ENCODE data around the gene FAM83G. TPM values are rescaled to one million over a fixed set of nuclear protein-coding genes. Genes with fewer than 3 reads are reported as not detected.
"Not testable (repeated sequence)": the region's sequence is repeated elsewhere in the genome, so short reads cannot be mapped to it uniquely, and the experiment has no call there.

The FAM83G gene
- total RNA-seq, 1 donor from 2014 or later = 24.2 TPM

DNA sequence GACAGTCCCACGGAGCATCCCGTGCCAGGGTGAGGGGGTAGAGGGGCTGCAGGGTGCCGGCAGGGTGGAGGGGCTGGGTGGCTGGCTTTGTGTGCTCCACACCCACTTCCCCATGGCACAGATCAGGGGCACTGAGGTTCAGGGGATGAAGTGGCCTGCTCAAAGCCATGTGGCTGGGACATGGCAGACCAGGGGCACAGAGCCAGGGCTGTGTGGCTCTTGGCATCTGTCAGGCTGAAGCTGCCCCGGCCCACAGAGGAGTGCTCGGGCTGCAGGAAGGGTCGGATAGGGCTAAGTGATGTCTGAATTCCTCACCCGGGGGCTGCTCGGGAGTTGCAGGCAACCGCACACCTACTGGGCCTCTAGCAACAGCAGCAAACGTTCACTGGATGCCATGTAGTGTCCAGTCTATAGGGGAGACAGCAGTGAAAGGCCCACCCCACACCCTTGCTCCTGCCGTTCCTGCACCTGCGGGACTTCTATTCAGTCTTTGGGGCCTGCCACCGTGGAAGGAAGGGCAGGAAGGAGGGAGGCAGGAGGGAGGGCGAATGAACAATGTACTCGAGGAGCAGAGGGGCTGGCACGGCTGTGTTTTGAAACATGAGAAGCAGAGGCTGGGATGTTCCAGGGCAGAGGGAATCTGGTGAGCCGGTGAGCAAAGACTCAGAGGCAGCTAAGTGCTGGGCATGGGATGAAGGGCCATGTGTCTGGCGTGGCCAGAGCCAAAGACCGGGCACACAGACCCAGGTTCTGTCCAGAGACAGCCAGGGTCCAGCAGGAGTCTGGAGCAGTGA is 37.5 kb downstream of the FAM83G start:
- DNase-seq = no peak

DNA sequence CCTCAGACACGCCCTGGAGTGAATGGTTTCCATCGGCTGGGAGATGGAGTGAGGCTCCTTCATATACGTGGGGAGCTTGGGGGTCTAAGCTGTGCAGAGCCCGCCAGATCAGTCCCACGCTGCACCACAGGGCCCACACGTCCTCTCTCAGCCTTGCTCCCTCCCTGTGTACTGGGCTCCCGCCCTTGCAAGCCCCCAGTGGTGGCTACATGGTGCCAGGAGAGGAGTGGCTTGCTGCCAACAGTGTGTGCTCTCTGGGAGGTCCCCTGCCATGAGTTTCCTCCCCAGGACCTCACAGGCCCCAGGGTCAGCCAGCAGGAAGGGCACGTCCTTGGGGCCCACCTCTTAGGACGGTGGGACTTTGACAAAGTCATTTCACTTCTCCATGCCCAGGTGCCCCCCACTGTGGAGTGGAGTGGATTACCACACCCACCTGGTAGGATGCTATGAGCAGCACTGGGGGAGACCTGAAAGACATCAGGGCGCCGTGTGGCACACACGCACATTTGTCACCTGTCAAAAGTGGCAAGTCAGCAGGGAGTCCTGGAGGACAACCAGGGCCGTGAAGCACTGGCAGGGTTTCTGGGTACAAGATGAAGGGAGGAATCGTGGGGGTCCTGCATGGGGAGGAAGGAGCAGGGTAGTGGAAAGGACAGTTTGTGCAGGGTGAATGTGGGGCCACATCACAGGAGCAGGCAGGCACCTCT is 38.9 kb downstream of the FAM83G start:
- no peak for DNase-seq

DNA sequence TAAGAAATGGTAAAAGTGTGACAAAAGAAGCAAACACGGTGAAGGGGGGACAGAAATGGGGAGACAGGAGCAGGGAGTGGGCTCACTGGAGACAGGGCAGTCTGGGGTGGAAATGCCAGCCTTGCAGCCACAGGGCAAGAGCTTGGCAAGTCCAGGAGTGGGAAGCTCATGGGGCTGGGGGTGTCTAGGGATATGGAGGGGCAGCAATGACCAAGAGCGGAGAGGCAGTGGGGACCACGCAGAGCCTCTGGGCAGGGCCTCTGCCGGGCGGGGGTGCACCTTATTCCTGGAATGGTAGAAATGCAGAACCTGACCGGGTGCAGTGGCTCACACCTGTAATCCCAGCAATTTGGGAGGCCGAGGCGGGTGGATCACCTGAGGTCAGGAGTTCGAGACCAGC is 40.0 kb downstream of the FAM83G start:
- DNase-seq = no peak

GRCh38 chr17:18964018-18964351 is 40.6 kb downstream of the FAM83G start:
- no peak for DNase-seq

- no peak for DNase-seq
Observed at GRCh38 chr17:18963126-18964017, 41.2 kb downstream of the FAM83G start.

- no peak for DNase-seq
Observed at GRCh38 chr17:18962494-18962815, 42.1 kb downstream of the FAM83G start.

DNA sequence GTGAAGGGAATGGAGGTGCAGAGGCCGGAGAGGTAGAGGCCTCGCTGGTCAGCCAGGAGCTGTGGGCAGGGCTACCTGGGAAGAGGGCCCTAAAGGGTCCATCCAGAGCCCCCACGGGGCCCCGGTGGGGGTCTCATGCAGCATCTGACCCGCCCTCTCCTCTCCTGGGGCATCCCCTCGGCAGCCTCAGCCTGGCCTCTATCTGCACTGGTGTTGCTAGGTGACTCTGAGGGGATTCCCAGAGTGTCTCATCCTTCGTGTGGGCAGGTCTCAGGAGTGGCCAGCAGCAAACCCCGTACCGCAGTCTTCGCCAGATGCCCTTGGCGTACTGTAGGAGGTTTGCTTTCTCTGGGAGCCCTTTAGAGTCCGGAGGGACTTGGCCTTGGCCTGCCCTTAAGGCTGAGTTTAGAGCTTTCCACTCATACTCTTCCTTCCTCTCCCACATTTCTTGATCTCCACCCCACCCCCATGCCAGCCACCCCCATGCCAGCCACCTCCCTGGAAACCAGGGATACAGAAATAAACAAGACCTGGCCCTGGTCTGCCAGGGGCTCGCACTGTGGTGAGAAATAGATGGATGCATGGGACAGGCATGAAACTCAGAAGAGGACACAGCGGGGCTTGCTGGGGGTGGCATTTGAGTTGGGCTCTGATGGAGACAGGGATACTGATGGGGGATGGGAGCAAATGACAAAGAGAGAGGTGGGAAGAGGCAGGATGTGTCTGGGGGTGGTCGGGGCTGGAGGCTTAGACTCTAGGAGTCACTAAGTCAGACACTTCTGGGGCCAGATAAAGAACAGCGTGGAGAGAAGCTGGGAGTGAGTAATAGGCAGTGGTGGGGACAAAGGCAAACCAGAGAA is 42.7 kb downstream of the FAM83G start:
- no peak for DNase-seq

GRCh38 chr17:18960803-18961511 is 43.6 kb downstream of the FAM83G start:
- DNase-seq = peak; percentile 17

DNA sequence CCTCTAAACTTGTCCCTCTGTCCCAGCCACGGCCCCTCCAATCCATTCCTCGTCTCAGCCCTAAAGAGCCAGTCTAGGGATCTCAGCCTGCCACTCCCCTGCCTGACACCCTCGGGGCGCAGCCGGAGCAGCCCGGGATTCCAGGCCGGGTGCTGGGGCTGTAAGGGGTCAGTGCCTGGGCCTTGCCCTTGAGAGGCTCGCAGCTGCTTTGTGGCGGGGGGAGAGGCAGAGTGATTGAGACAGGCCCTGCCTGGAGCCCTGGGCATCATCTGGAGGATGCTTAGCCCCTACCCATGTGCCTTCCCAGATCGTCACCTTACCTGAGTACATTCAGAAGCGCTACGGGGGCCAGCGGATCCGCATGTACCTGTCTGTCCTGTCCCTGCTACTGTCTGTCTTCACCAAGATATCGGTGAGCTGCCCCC is 44.3 kb downstream of the FAM83G start:
- no peak for DNase-seq

- no peak for DNase-seq
Observed at GRCh38 chr17:18959845-18960240, 44.7 kb downstream of the FAM83G start.

- no peak for DNase-seq
Observed at GRCh38 chr17:18959071-18959844, 45.3 kb downstream of the FAM83G start.

- no peak for DNase-seq
Observed at GRCh38 chr17:18958611-18959010, 46.0 kb downstream of the FAM83G start.

DNA sequence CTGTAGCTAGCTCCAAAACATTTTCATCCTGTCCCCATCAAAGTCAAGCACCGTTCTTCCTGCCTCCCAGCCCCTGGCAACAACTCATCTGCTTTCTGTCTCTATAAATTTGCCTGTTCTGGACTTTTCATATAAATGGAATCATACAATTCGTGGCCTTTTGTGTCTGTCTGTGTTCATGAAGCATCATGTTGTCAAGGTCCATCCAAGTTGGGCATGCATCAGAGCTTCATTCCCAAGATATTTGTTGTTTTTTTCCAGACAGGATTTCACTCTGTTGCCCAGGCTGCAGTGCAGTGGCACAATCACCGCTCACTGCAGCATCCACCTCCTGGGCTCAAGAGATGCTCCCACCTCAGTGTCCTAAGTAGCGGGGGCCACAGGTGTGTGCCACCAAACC is 46.7 kb downstream of the FAM83G start:
- no peak for DNase-seq

- no peak for DNase-seq
Observed at GRCh38 chr17:18956581-18956980, 48.0 kb downstream of the FAM83G start.

DNA sequence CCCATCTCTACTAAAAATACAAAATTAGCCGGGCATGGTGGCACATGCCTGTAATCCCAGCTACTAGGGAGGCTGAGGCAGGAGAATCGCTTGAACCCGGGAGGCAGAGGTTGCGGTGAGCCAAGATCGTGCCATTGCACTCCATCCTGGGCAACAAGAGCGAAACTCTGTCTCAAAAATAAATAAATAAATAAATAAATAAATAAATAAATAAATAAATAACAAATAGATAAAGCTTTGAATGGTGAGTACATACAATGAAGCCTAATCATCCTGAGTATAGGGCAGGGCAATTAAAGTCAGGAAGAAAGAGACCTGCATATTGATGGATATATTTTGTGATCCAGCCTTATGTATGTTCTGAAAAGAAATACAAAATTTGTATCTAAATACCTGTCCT is 48.5 kb downstream of the FAM83G start:
- DNase-seq = not testable (repeated sequence)

DNA sequence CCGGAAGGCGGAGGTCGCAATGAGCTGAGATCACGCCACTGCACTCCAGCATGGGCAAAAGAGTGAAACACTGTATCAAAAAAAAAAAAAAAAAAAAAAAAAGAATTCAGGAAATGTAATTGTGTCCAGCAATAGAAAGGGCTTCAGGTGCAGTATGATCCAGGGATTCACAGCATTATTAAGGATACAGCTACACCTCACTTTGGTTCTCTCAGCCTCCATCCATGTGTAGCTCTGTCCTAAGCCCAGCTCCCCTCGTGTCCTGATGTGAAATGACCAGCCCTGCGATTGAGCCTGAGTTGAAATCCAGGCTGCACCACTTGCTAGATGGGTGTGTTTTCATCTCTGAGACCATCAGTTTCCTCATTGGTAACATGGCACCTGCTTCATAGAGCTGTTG is 49.6 kb downstream of the FAM83G start:
- DNase-seq = no peak

- no peak for DNase-seq
Observed at GRCh38 chr17:18954321-18954720, 50.2 kb downstream of the FAM83G start.

DNA sequence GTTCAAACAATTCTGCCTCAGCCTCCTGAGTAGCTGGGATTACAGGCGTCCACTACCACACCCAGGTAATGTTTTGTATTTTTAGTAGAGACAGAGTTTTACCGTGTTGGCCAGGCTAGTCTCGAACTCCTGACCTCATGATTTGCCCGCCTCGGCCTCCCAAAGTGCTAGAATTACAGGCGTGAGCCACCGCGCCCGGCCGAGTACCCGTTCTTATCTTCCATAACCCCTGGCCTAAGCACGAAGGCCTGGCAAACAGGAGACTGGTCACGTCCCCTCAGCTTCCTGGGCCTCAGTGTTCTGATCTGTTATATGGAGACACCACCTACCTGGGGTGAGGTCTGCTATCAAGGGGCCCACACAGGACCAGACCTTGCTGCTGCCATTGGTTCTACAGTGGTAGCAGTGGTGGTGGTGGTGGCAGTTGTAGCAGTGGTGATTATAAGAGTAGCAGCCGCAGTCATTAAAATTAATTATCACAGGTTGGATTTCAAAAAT is 51.3 kb downstream of the FAM83G start:
- no peak for DNase-seq

DNA sequence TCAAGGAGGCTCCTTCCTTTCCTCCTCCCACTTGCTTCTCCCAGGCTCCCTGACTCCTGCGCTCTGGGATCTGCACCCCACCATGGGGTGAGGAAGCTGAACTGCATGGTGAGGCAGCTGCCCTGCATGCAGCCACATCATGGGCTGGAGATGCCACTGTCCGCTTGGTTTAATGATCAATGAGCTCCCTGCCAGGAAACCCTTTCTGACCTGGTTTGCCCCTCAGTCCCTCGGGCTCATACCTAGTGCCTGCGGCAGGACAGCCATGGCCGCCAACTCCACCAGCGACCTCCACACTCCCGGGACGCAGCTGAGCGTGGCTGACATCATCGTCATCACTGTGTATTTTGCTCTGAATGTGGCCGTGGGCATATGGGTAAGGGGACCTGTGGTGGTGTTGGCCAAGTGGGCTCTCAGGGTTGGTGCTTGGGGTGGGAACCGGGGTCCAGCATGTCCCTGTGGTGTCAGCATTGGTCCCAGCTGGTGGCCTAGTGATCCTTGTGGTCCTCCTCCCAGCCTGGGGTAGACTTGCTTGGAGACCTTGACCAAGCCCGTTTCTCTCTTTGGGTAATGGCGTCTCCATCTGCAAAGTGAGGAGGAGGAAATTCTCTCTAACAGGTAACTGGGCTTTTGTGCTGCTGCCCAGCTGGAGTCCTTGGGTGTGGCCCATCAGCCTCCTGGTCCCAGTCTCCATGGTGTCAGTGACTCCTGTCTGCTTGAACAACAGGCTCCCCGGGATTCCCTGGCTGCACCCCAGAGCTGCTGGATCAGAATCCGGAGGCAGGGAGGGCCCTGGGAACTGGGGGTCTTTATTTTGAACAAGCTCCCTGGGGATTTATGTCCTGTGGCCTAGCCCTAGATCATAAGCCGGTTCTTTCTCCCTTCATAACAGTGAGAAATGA is 52.4 kb downstream of the FAM83G start, which contains the start of gene SLC5A10:
TSS of gene SLC5A10 (plus strand) at position 225 of the 902 bp plus-strand sequence. CDS start at position 266, 41 bp downstream.
- no peak for DNase-seq
